ENCODE results near the gene PLEKHM2.
"Not testable (repeated sequence)": the region's sequence is repeated elsewhere in the genome, so short reads cannot be mapped to it uniquely, and the experiment has no call there.

The PLEKHM2 gene

DNA sequence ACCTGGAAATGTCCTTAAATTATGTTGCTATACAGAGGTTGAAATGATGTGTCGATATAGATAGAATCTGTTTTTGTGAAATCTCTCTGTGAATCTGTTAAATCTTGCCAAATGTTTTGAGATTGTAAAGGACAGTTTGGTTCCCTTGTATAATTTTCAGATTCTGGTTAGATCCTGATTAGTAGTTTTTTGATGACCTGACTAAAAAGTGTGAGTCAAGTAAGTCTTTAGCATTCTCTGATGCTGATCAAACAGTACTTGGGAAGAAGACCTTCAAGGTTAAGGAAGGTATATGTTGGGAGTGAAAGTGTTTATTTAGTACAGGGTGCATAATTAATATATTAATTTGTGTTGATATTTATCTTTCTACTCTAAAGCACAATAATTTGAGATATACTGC is 34.2 kb upstream of the PLEKHM2 start:
- Histone ChIP-seq H3K4me1 (ENCODE audit: control insufficient read depth, low read depth, low read length) (no peaks in the 10 kb centered on the region), H3K79me1 (ENCODE audit: low read length) (no peaks in the 10 kb centered on the region), H2BK120ac (ENCODE audit: low read depth, low read length) (no peak overlapping the region), H3K79me2 (ENCODE audit: control insufficient read depth, insufficient read depth, low read length) (no peaks in the 10 kb centered on the region), H2BK5ac (ENCODE audit: low read length) (no peak overlapping the region), H4K8ac (ENCODE audit: low read depth, low read length) (no peak overlapping the region), H3K9ac (ENCODE audit: low read length) (no peak overlapping the region), H3K56ac (ENCODE audit: low read length) (no peak overlapping the region), H3K4me2 (ENCODE audit: low read length) (no peak overlapping the region), H3K27me3 (ENCODE audit: insufficient read depth, low read length, poor library complexity) (no peaks in the 10 kb centered on the region), H3K4ac (ENCODE audit: low read depth, low read length) (no peak overlapping the region), H3K4me3 (ENCODE audit: low read length) (no peak overlapping the region), H4K5ac (ENCODE audit: low read length) (no peak overlapping the region), H3K36me3 (ENCODE audit: control insufficient read depth, insufficient read depth, low read length) (peaks cover 2% of the 10 kb centered on the region), H3K18ac (ENCODE audit: low read length) (no peak overlapping the region), H3K27ac (ENCODE audit: low read depth, low read length) (no peak overlapping the region), H3K23ac (ENCODE audit: low read length) (no peak overlapping the region), H2AK5ac (ENCODE audit: low read length) (no peak overlapping the region), H2BK15ac (replicated peaks; ENCODE audit: low read depth) (no peak overlapping the region)
- no CpG with 5 or more reads among the region's 1 CpG for WGBS (ENCODE audit: extremely low coverage, insufficient coverage, low lambda C conversion rate)
- DNase-seq, result no peak

DNA sequence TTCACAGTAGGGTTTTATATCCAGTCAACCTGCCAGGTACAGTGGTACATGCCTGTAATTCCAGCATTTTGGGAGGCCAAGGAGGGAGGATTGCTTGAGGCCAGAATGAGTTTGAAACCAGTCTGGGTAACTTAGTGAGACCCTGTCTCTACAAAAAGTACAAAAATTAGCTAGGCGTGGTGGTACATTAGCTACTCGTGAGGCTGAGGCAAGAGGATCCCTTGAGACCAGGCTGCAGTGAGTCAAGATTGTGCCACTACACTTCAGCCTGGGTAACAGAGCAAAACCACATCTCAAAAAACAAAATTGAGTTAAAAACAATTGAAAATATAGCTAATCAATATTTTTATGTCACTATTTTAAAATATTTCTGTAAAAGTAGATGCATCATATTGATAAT is 33.7 kb upstream of the PLEKHM2 start:
- no CpG with 5 or more reads among the region's 2 CpGs for WGBS (ENCODE audit: extremely low coverage, insufficient coverage, low lambda C conversion rate)

DNA sequence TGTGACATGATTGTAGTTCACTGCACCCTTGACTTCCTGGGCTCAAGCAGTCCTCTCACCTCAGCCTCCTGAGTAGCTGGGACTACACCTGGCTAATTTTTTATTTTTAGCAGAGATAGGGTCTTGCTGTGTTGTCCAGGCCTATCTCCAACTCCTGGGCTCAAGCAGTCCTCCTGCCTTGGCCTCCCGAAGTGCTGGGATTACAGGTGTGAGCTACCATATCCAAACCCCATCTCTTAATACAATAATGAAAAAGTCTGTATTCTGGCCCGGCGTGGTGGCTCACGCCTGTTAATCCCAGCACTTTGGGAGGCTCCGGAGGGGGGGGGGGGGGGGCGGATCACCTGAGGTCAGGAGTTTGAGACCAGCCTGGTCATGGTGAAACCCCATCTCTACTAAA is 32.0 kb upstream of the PLEKHM2 start:
- not testable (repeated sequence) for H3K79me1 ChIP-seq (ENCODE audit: low read length); H3K4ac ChIP-seq (ENCODE audit: low read depth, low read length); H3K27me3 ChIP-seq (ENCODE audit: insufficient read depth, low read length, poor library complexity); H4K8ac ChIP-seq (ENCODE audit: low read depth, low read length); H3K4me1 ChIP-seq (ENCODE audit: control insufficient read depth, low read depth, low read length); H3K4me3 ChIP-seq (ENCODE audit: low read length); DNase-seq; H4K5ac ChIP-seq (ENCODE audit: low read length); H2AK5ac ChIP-seq (ENCODE audit: low read length); H2BK120ac ChIP-seq (ENCODE audit: low read depth, low read length); H3K18ac ChIP-seq (ENCODE audit: low read length); H3K4me2 ChIP-seq (ENCODE audit: low read length); H3K56ac ChIP-seq (ENCODE audit: low read length); H3K23ac ChIP-seq (ENCODE audit: low read length); H2BK5ac ChIP-seq (ENCODE audit: low read length); H2BK15ac ChIP-seq (replicated peaks; ENCODE audit: low read depth); H3K79me2 ChIP-seq (ENCODE audit: control insufficient read depth, insufficient read depth, low read length); H3K9ac ChIP-seq (ENCODE audit: low read length); H3K36me3 ChIP-seq (ENCODE audit: control insufficient read depth, insufficient read depth, low read length); H3K27ac ChIP-seq (ENCODE audit: low read depth, low read length)
- no CpG with 5 or more reads among the region's 6 CpGs for whole genome bisulfite sequencing (ENCODE audit: extremely low coverage, insufficient coverage, low lambda C conversion rate)

More for the DNA sequence above, 33.7 kb upstream of the PLEKHM2 start:
- DNase-seq, result no peak
- H3K27ac ChIP-seq (ENCODE audit: low read depth, low read length), result no peak overlapping the region
- H2BK15ac ChIP-seq (replicated peaks; ENCODE audit: low read depth), result no peak overlapping the region
- H3K4ac ChIP-seq (ENCODE audit: low read depth, low read length), result no peak overlapping the region
- no peak overlapping the region for H3K9ac ChIP-seq (ENCODE audit: low read length)
- H4K5ac ChIP-seq (ENCODE audit: low read length), result no peak overlapping the region
- no peaks in the 10 kb centered on the region for H3K4me1 ChIP-seq (ENCODE audit: control insufficient read depth, low read depth, low read length)
- H3K36me3 ChIP-seq (ENCODE audit: control insufficient read depth, insufficient read depth, low read length), result peaks cover 2% of the 10 kb centered on the region
- no peaks in the 10 kb centered on the region for H3K79me1 ChIP-seq (ENCODE audit: low read length)
- H4K8ac ChIP-seq (ENCODE audit: low read depth, low read length), result no peak overlapping the region
- H3K23ac ChIP-seq (ENCODE audit: low read length), result no peak overlapping the region
- H3K56ac ChIP-seq (ENCODE audit: low read length), result no peak overlapping the region
- H2AK5ac ChIP-seq (ENCODE audit: low read length), result no peak overlapping the region
- no peaks in the 10 kb centered on the region for H3K79me2 ChIP-seq (ENCODE audit: control insufficient read depth, insufficient read depth, low read length)
- H2BK120ac ChIP-seq (ENCODE audit: low read depth, low read length), result no peak overlapping the region
- H3K4me3 ChIP-seq (ENCODE audit: low read length), result no peak overlapping the region
- no peak overlapping the region for H3K4me2 ChIP-seq (ENCODE audit: low read length)
- no peaks in the 10 kb centered on the region for H3K27me3 ChIP-seq (ENCODE audit: insufficient read depth, low read length, poor library complexity)
- H3K18ac ChIP-seq (ENCODE audit: low read length), result no peak overlapping the region
- no peak overlapping the region for H2BK5ac ChIP-seq (ENCODE audit: low read length)

DNA sequence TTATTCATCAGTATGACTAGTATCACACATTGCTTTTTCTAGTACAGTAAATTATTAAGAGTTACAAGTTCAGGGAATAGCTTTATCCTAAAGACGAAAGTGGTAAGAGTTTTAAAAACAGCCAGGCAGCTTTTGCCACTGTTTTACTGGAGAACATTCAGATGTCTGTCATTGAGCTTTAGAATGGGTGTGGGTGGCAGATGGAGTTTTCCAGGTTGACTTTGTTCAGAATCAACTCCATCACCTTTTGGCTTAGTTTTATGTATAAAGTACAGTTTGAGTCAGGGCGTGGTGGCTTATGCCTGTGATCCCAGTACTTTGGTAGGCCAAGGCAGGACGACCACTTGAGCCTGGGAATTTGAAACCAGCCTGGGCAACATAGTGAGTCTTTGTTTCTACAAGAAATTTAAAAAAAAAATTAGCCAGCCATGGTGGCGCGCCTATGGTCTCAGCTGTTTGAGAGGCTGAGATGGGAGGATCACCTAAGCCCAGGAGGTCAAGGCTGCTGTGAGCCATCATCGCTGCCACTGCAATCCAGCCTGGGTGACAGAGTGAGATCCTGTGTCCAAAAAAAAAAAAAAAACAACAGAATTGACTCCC is 29.9 kb upstream of the PLEKHM2 start:
- H4K5ac ChIP-seq (ENCODE audit: low read length), result no peak overlapping the region
- H3K4ac ChIP-seq (ENCODE audit: low read depth, low read length), result no peak overlapping the region
- no peak overlapping the region for H3K23ac ChIP-seq (ENCODE audit: low read length)
- no peak overlapping the region for H4K8ac ChIP-seq (ENCODE audit: low read depth, low read length)
- H3K27ac ChIP-seq (ENCODE audit: low read depth, low read length), result no peak overlapping the region
- no peak overlapping the region for H2BK5ac ChIP-seq (ENCODE audit: low read length)
- no peak for DNase-seq
- no peak overlapping the region for H2BK15ac ChIP-seq (replicated peaks; ENCODE audit: low read depth)
- H3K79me2 ChIP-seq (ENCODE audit: control insufficient read depth, insufficient read depth, low read length), result no peaks in the 10 kb centered on the region
- H3K4me2 ChIP-seq (ENCODE audit: low read length), result no peak overlapping the region
- peaks cover 5% of the 10 kb centered on the region for H3K36me3 ChIP-seq (ENCODE audit: control insufficient read depth, insufficient read depth, low read length)
- no peak overlapping the region for H2AK5ac ChIP-seq (ENCODE audit: low read length)
- no peaks in the 10 kb centered on the region for H3K27me3 ChIP-seq (ENCODE audit: insufficient read depth, low read length, poor library complexity)
- H2BK120ac ChIP-seq (ENCODE audit: low read depth, low read length), result no peak overlapping the region
- H3K4me3 ChIP-seq (ENCODE audit: low read length), result no peak overlapping the region
- no CpG with 5 or more reads among the region's 6 CpGs for WGBS (ENCODE audit: extremely low coverage, insufficient coverage, low lambda C conversion rate)
- no peak overlapping the region for H3K56ac ChIP-seq (ENCODE audit: low read length)
- no peaks in the 10 kb centered on the region for H3K4me1 ChIP-seq (ENCODE audit: control insufficient read depth, low read depth, low read length)
- H3K79me1 ChIP-seq (ENCODE audit: low read length), result no peaks in the 10 kb centered on the region
- no peak overlapping the region for H3K9ac ChIP-seq (ENCODE audit: low read length)
- no peak overlapping the region for H3K18ac ChIP-seq (ENCODE audit: low read length)

DNA sequence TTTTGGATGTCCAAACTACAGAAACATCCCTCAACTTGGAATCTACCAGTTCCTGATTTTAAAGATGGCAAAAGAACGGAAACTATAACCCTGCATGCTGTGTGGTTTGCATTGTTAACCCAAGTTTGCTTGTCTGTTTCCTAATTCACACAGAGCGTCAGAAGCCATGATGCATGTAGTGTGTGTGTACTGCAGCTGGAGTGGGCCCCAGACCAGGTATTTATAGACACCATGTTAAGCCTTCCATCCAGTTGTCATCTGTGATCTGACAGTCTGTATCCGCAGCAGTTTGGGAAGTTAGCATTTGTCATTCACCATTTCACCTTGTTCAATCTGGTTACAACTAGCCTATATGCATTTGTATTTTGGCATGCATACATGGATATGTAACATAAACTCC is 27.7 kb upstream of the PLEKHM2 start:
- Histone ChIP-seq H2AK5ac (ENCODE audit: low read length) (no peak overlapping the region), H3K18ac (ENCODE audit: low read length) (no peak overlapping the region), H3K36me3 (ENCODE audit: control insufficient read depth, insufficient read depth, low read length) (peaks cover 14% of the 10 kb centered on the region), H3K27me3 (ENCODE audit: insufficient read depth, low read length, poor library complexity) (no peaks in the 10 kb centered on the region), H3K4me1 (ENCODE audit: control insufficient read depth, low read depth, low read length) (no peaks in the 10 kb centered on the region), H3K4ac (ENCODE audit: low read depth, low read length) (no peak overlapping the region), H2BK5ac (ENCODE audit: low read length) (no peak overlapping the region), H3K79me2 (ENCODE audit: control insufficient read depth, insufficient read depth, low read length) (no peaks in the 10 kb centered on the region), H3K23ac (ENCODE audit: low read length) (no peak overlapping the region), H3K4me3 (ENCODE audit: low read length) (no peak overlapping the region), H2BK120ac (ENCODE audit: low read depth, low read length) (no peak overlapping the region), H3K56ac (ENCODE audit: low read length) (no peak overlapping the region), H3K4me2 (ENCODE audit: low read length) (no peak overlapping the region), H2BK15ac (replicated peaks; ENCODE audit: low read depth) (no peak overlapping the region), H4K8ac (ENCODE audit: low read depth, low read length) (no peak overlapping the region), H3K79me1 (ENCODE audit: low read length) (no peaks in the 10 kb centered on the region), H3K27ac (ENCODE audit: low read depth, low read length) (no peak overlapping the region), H4K5ac (ENCODE audit: low read length) (no peak overlapping the region), H3K9ac (ENCODE audit: low read length) (no peak overlapping the region)
- no peak for DNase-seq
- WGBS (ENCODE audit: extremely low coverage, insufficient coverage, low lambda C conversion rate), result no CpG with 5 or more reads among the region's 3 CpGs

DNA sequence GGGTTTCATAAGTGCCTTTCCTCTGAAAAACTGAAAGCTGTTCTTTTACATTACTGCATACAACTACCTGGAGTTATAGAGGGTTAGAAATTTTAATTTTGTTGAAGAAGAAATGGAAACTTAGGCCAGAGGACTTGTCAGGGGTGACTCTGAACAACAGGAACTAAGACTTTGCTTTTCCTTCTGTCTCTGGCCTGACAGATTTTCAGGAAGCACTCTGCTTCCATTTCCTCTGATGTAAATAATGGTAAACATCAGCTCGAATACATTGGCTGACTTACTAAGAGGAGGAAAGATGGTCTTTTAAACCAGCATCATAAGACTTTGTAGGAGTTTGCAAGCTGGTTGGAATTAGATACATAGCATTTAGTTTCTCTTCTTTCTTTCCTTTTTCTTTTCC is 27.1 kb upstream of the PLEKHM2 start:
- Histone ChIP-seq H3K79me2 (ENCODE audit: control insufficient read depth, insufficient read depth, low read length) (no peaks in the 10 kb centered on the region), H2BK15ac (replicated peaks; ENCODE audit: low read depth) (no peak overlapping the region), H3K27me3 (ENCODE audit: insufficient read depth, low read length, poor library complexity) (no peaks in the 10 kb centered on the region), H3K4me2 (ENCODE audit: low read length) (no peak overlapping the region), H3K79me1 (ENCODE audit: low read length) (no peaks in the 10 kb centered on the region), H2BK5ac (ENCODE audit: low read length) (no peak overlapping the region), H2AK5ac (ENCODE audit: low read length) (no peak overlapping the region), H3K23ac (ENCODE audit: low read length) (no peak overlapping the region), H3K18ac (ENCODE audit: low read length) (no peak overlapping the region), H3K27ac (ENCODE audit: low read depth, low read length) (no peak overlapping the region), H3K36me3 (ENCODE audit: control insufficient read depth, insufficient read depth, low read length) (peaks cover 14% of the 10 kb centered on the region), H4K8ac (ENCODE audit: low read depth, low read length) (no peak overlapping the region), H3K4ac (ENCODE audit: low read depth, low read length) (no peak overlapping the region), H3K4me1 (ENCODE audit: control insufficient read depth, low read depth, low read length) (no peaks in the 10 kb centered on the region), H2BK120ac (ENCODE audit: low read depth, low read length) (no peak overlapping the region), H3K56ac (ENCODE audit: low read length) (no peak overlapping the region), H3K9ac (ENCODE audit: low read length) (no peak overlapping the region), H3K4me3 (ENCODE audit: low read length) (no peak overlapping the region), H4K5ac (ENCODE audit: low read length) (no peak overlapping the region)
- no CpG with 5 or more reads among the region's 1 CpG for WGBS (ENCODE audit: extremely low coverage, insufficient coverage, low lambda C conversion rate)
- DNase-seq, result no peak
